H1 (cell line): ENCODE results near the gene SEPTIN2. TPM values are rescaled to one million over a fixed set of nuclear protein-coding genes. Genes with fewer than 3 reads are reported as not detected.

ENCODE experiments used
- polyA plus RNA-seq, 7 experiments: library from polyadenylated mRNA; depleted of rRNA in 3 of 7; stranded (reverse) in 5 of 7; unstranded in 2 of 7; fragments of >200 nt in 5 of 7; fragments of 200-250 nt in 2 of 7; gene quantifications; 1 replicate in 5 of 7; 2 replicates in 1 of 7; 4 replicates in 1 of 7; pipeline versions ENCODE4 v1.2.1 to v1.2.3, GENCODE V29; 2011 to 2013; ENCODE audit warnings: missing spikeins in 2 of 7, mixed read lengths in 2 of 7
- total RNA-seq: library from RNA; stranded (reverse); fragmentation: NEBNext Ultra II Directional; extraction: Animal tissue kit (Norgen Biotek cat#: 25700); gene quantifications from 2 replicates; pipeline ENCODE4 v1.2.1, GENCODE V29; 2021

SEPTIN2 gene
- total and polyA plus RNA-seq, 2 of the 8 experiments (the other 6 are each of a cell fraction or from before 2014, with no cell fraction given): 392 to 650 TPM

Other genes with a start within 250 kb of the SEPTIN2 start
- gene MTERF4, start 213.6 kb upstream of the SEPTIN2 start, total RNA-seq: 25.8 and 25.9 TPM in 2 replicates
- 25.8 and 28.5 TPM in 2 replicates for gene MTERF4, start 213.6 kb upstream of the SEPTIN2 start, polyA plus RNA-seq (2011; rRNA removed)
- gene PASK, start 166.5 kb upstream of the SEPTIN2 start, total RNA-seq: 57.3 and 66.1 TPM in 2 replicates
- 20.5 and 26.5 TPM in 2 replicates for gene PASK, start 166.5 kb upstream of the SEPTIN2 start, polyA plus RNA-seq (2011; rRNA removed)
- 51.9 and 64.0 TPM in 2 replicates for gene PPP1R7, start 165.5 kb upstream of the SEPTIN2 start, total RNA-seq
- 18.6 and 22.2 TPM in 2 replicates for gene PPP1R7, start 165.5 kb upstream of the SEPTIN2 start, polyA plus RNA-seq (2011; rRNA removed)
- gene ANO7, start 127.2 kb upstream of the SEPTIN2 start, total RNA-seq: 6.5 and 6.9 TPM in 2 replicates
- 3.2 and 4.1 TPM in 2 replicates for gene ANO7, start 127.2 kb upstream of the SEPTIN2 start, polyA plus RNA-seq (2011; rRNA removed)
- 329 and 360 TPM in 2 replicates for gene HDLBP, start 253 bp upstream of the SEPTIN2 start, total RNA-seq
- gene HDLBP, start 253 bp upstream of the SEPTIN2 start, polyA plus RNA-seq (2011; rRNA removed): 185 and 249 TPM in 2 replicates
- 33.4 and 35.7 TPM in 2 replicates for gene FARP2, start 40.4 kb downstream of the SEPTIN2 start, total RNA-seq
- 12.4 and 12.7 TPM in 2 replicates for gene FARP2, start 40.4 kb downstream of the SEPTIN2 start, polyA plus RNA-seq (2011; rRNA removed)
- 159 and 162 TPM in 2 replicates for gene STK25, start 192.7 kb downstream of the SEPTIN2 start, total RNA-seq
- gene STK25, start 192.7 kb downstream of the SEPTIN2 start, polyA plus RNA-seq (2011; rRNA removed): 546 and 743 TPM in 2 replicates
- gene BOK, start 242.8 kb downstream of the SEPTIN2 start, total RNA-seq: 33.7 and 34.7 TPM in 2 replicates
- 37.6 and 47.9 TPM in 2 replicates for gene BOK, start 242.8 kb downstream of the SEPTIN2 start, polyA plus RNA-seq (2011; rRNA removed)